ENCODE data around the gene GPD1L.
A peak's percentile ranks its signal among the peaks of the same experiment; 100 is the strongest.

GPD1L gene

GRCh38 chr3:32078085-32078634 is 28.3 kb upstream of the GPD1L start:
- H3K4me3 ChIP-seq (ENCODE audit: low read depth, low read length), result no peak overlapping the region
- TF ChIP-seq, protein P1, sequence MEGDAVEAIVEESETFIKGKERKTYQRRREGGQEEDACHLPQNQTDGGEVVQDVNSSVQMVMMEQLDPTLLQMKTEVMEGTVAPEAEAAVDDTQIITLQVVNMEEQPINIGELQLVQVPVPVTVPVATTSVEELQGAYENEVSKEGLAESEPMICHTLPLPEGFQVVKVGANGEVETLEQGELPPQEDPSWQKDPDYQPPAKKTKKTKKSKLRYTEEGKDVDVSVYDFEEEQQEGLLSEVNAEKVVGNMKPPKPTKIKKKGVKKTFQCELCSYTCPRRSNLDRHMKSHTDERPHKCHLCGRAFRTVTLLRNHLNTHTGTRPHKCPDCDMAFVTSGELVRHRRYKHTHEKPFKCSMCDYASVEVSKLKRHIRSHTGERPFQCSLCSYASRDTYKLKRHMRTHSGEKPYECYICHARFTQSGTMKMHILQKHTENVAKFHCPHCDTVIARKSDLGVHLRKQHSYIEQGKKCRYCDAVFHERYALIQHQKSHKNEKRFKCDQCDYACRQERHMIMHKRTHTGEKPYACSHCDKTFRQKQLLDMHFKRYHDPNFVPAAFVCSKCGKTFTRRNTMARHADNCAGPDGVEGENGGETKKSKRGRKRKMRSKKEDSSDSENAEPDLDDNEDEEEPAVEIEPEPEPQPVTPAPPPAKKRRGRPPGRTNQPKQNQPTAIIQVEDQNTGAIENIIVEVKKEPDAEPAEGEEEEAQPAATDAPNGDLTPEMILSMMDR (IDR thresholded peaks at IDR 0.05; ENCODE audit: low read depth, low read length, missing control alignments), result no peak
- peak; percentile 19 for DNase-seq (ENCODE audit: low read depth)

GRCh38 chr3:32078864-32079263 is 27.6 kb upstream of the GPD1L start:
- TF ChIP-seq, protein P1 (IDR thresholded peaks at IDR 0.05; ENCODE audit: low read depth, low read length, missing control alignments), result no peak
- no peak overlapping the region for H3K4me3 ChIP-seq (ENCODE audit: low read depth, low read length)
- no peak for DNase-seq (ENCODE audit: low read depth)

DNA sequence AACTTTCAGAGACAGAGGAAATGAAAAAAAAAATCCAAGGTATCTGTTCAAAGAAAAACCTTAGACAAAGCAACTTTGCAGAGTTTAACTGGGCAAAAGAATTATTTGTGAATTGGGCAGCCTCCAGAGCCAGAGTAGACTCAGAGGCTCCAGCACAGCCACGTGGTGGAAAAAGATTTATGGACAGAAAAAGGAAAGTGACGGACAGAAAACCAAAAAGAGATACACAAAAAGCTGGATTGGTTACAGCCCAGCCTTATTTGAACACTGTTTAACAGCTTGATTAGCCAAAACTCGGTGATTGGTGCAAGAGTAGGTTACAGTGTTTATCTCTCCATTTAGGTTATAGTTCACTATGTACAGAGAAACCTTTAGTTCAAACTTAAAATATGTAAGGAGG is 23.7 kb upstream of the GPD1L start:
- no peak overlapping the region for H3K4me3 ChIP-seq (ENCODE audit: low read depth, low read length)
- TF ChIP-seq, protein P1 (IDR thresholded peaks at IDR 0.05; ENCODE audit: low read depth, low read length, missing control alignments), result no peak
- DNase-seq (ENCODE audit: low read depth), result no peak

- no peak for DNase-seq (ENCODE audit: low read depth)
- TF ChIP-seq, protein P1 (IDR thresholded peaks at IDR 0.05; ENCODE audit: low read depth, low read length, missing control alignments), result no peak
- H3K4me3 ChIP-seq (ENCODE audit: low read depth, low read length), result no peak overlapping the region
These were observed 22.6 kb upstream of the GPD1L start for GRCh38 chr3:32083702-32084270.

GRCh38 chr3:32084870-32085269 is 21.6 kb upstream of the GPD1L start:
- TF ChIP-seq, protein P1 (IDR thresholded peaks at IDR 0.05; ENCODE audit: low read depth, low read length, missing control alignments), result no peak
- DNase-seq (ENCODE audit: low read depth), result no peak
- no peak overlapping the region for H3K4me3 ChIP-seq (ENCODE audit: low read depth, low read length)

GRCh38 chr3:32086464-32086863 is 20.0 kb upstream of the GPD1L start:
- H3K4me3 ChIP-seq (ENCODE audit: low read depth, low read length), result no peak overlapping the region
- no peak for DNase-seq (ENCODE audit: low read depth)
- TF ChIP-seq, protein P1 (IDR thresholded peaks at IDR 0.05; ENCODE audit: low read depth, low read length, missing control alignments), result no peak

DNA sequence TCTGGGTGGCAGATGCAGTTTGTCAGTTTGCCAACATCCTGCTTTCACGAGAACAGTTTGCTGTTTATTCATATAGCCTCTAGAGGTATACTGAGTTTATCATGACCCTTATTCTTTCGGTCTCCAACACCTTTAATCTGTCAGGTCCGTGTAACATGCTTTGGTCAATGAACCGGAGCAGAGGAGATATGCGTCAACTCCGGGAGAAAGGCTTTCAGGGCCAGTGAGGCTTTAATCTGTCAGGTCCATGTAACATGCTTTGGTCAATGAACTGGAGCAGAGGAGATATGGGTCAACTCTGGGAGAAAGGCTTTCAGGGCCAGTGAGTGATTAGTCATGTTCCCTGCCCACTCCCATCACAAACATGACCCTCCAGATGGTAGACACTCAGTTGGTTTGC is 16.9 kb upstream of the GPD1L start:
- no peak overlapping the region for H3K4me3 ChIP-seq (ENCODE audit: low read depth, low read length)
- TF ChIP-seq, protein P1 (IDR thresholded peaks at IDR 0.05; ENCODE audit: low read depth, low read length, missing control alignments), result no peak
- no peak for DNase-seq (ENCODE audit: low read depth)

All from GM12864 (cell line).